HepG2 (cell line): ENCODE measurements around the gene STX5. TPM values are rescaled to one million over a fixed set of nuclear protein-coding genes. Genes with fewer than 3 reads are reported as not detected.

Experiments
- ATF2 ChIP-seq: sonication (generic); formaldehyde crosslinking; IDR thresholded peaks from 2 replicates; pipeline ENCODE4 v1.4.0; 2020; ENCODE audit warnings: missing genetic modification reagents
- ATF3 ChIP-seq: sonication (generic); formaldehyde crosslinking; IDR thresholded peaks from 2 replicates; pipeline ENCODE4 v1.4.0; 2020; ENCODE audit warnings: missing genetic modification reagents
- KMT2A ChIP-seq: sonication (generic); formaldehyde crosslinking; IDR thresholded peaks from 2 replicates; pipeline ENCODE4 v1.4.0; 2020; ENCODE audit warnings: missing genetic modification reagents
- MIXL1 ChIP-seq: IDR thresholded peaks from 2 replicates; pipeline ENCODE4 v1.6.1; 2016
- PAWR ChIP-seq: sonication (generic); formaldehyde crosslinking; IDR thresholded peaks from 2 replicates; pipeline ENCODE4 v1.4.0; 2020; ENCODE audit warnings: missing genetic modification reagents, mild to moderate bottlenecking, borderline replicate concordance
- PRDM15 ChIP-seq: sonication (generic); formaldehyde crosslinking; IDR thresholded peaks from 2 replicates; pipeline ENCODE4 v1.4.0; 2020; ENCODE audit warnings: missing genetic modification reagents
- RFX1 ChIP-seq: fragments of 450-650 bp; IDR thresholded peaks from 2 replicates; pipeline ENCODE4 v1.6.1; 2017
- TBX2 ChIP-seq: sonication (generic); formaldehyde crosslinking; IDR thresholded peaks from 2 replicates; pipeline ENCODE4 v1.5.0; 2020; ENCODE audit warnings: missing genetic modification reagents, mild to moderate bottlenecking, borderline replicate concordance
- TFAP4 ChIP-seq: sonication (generic); IDR thresholded peaks from 2 replicates; pipeline ENCODE4 v1.6.1; 2016; ENCODE audit warnings: low read depth, borderline replicate concordance
- TP53 ChIP-seq: sonication (generic); formaldehyde crosslinking; conservative IDR thresholded peaks from 2 replicates; pipeline ENCODE4 v1.4.0; 2020; ENCODE audit warnings: missing genetic modification reagents
- ZFP36L1 ChIP-seq: sonication (generic); formaldehyde crosslinking; IDR thresholded peaks from 2 replicates; pipeline ENCODE4 v1.8.0; 2022; ENCODE audit warnings: mild to moderate bottlenecking, missing genetic modification reagents, moderate library complexity
- ZNF143 ChIP-seq: sonication (generic); formaldehyde crosslinking; IDR thresholded peaks from 2 replicates; pipeline ENCODE4 v1.4.0; 2020; ENCODE audit warnings: missing genetic modification reagents
- ZNF20 ChIP-seq: sonication (generic); formaldehyde crosslinking; IDR thresholded peaks from 2 replicates; pipeline ENCODE4 v1.4.0; 2020; ENCODE audit warnings: mild to moderate bottlenecking, moderate library complexity, missing genetic modification reagents
- ZNF251 ChIP-seq: sonication (generic); formaldehyde crosslinking; IDR thresholded peaks from 2 replicates; pipeline ENCODE4 v1.9.0; 2021; ENCODE audit warnings: mild to moderate bottlenecking, missing genetic modification reagents
- ZNF274 ChIP-seq: sonication (generic); formaldehyde crosslinking; IDR thresholded peaks from 2 replicates; pipeline ENCODE4 v1.5.1; 2020; ENCODE audit warnings: mild to moderate bottlenecking, missing genetic modification reagents
- ZNF558 ChIP-seq: sonication (generic); formaldehyde crosslinking; IDR thresholded peaks from 2 replicates; pipeline ENCODE4 v1.9.0; 2022; ENCODE audit warnings: mild to moderate bottlenecking, missing genetic modification reagents, borderline replicate concordance
- ZNF564 ChIP-seq: sonication (generic); formaldehyde crosslinking; IDR thresholded peaks from 2 replicates; pipeline ENCODE4 v1.8.1; 2023; ENCODE audit warnings: mild to moderate bottlenecking, missing genetic modification reagents
- ZNF770 ChIP-seq: sonication (generic); formaldehyde crosslinking; IDR thresholded peaks from 2 replicates; pipeline ENCODE4 v1.5.0; 2020; ENCODE audit warnings: mild to moderate bottlenecking, missing genetic modification reagents
- polyA plus RNA-seq, 8 experiments: library from polyadenylated mRNA; depleted of rRNA in 3 of 8; stranded (reverse) in 7 of 8; unstranded in 1 of 8; fragments of >200 nt; fragmentation: Illumina TruSeq in 4 of 8; extraction: Trizol in 4 of 8; gene quantifications; 2 replicates each; pipeline versions ENCODE4 v1.2.1 to v1.2.3, GENCODE V29; 2011 to 2016; ENCODE audit warnings: low read depth in 4 of 8, missing spikeins in 1 of 8, mixed read lengths in 1 of 8; ENCODE audit not compliant: insufficient read depth in 1 of 8
- total RNA-seq, 5 experiments: library from RNA; depleted of rRNA; stranded (reverse); fragments of >200 nt; fragmentation: Illumina TruSeq; extraction: Trizol; gene quantifications; 2 replicates each; pipeline ENCODE4 v1.2.3, GENCODE V29; 2016; ENCODE audit warnings: low read depth in 1 of 5

STX5 gene
- total and polyA plus RNA-seq, 2 of the 13 experiments (the other 11 are each of a cell fraction or from before 2014, with no cell fraction given) = 26.9 to 30.0 TPM

GRCh38 chr11:62771144-62772021 is 60.5 kb downstream of the STX5 start, which contains the start of gene TAF6L (continued):
- TF ChIP-seq PRDM15 (CRISPR knock-in tag) (no peak), RFX1 (no peak), TBX2 (CRISPR knock-in tag) (peak; percentile 19; the same call in 1 of the 2 replicates), ZNF20 (CRISPR knock-in tag) (no peak), ZNF143 (CRISPR knock-in tag) (0 out of 2 replicates have a peak, but pooled peaks have one; percentile 8), KMT2A (CRISPR knock-in tag) (peak; percentile 47; the same call in 1 of the 2 replicates), ZNF558 (CRISPR knock-in tag) (0 out of 2 replicates have a peak, but pooled peaks have one; percentile 31), ZNF274 (0 out of 2 replicates have a peak, but pooled peaks have one; percentile 48), PAWR (CRISPR knock-in tag) (no peak), TFAP4 (no peak), ATF3 (CRISPR knock-in tag) (0 out of 2 replicates have a peak, but pooled peaks have one; percentile 60), ZNF251 (CRISPR knock-in tag) (no peak), ZNF564 (CRISPR knock-in tag) (no peak), ZFP36L1 (no peak), MIXL1 (no peak), ZNF770 (CRISPR knock-in tag) (peak; percentile 87), TP53 (CRISPR knock-in tag) (no peak), ATF2 (CRISPR knock-in tag) (no peak; the same call in 1 of the 2 replicates)
